SK-N-SH (cell line): Measurements from ENCODE around the gene GOLGA6A. TPM values are rescaled to one million over a fixed set of nuclear protein-coding genes. Genes with fewer than 3 reads are reported as not detected.
"Not testable (repeated sequence)": the region's sequence is repeated elsewhere in the genome, so short reads cannot be mapped to it uniquely, and the experiment has no call there.

Source experiments
- CTCF ChIA-PET: fragments of 300-600, 350-600 bp; formaldehyde crosslinking; extraction: SDS; loops from one replicate; lab custom pipeline; 2021; lab: Yijun Ruan, JAX
- POLR2A ChIA-PET: fragments of 350-600 bp; sonication (Branson Sonifier 250); formaldehyde crosslinking; extraction: SDS; loops from one replicate; lab custom pipeline; 2020; ENCODE audit warnings: antibody characterized with exemption, inconsistent platforms; lab: Yijun Ruan, JAX
- DNase-seq: peaks from one replicate; pipeline ENCODE4 v3.0.0; 2012
- H2AFZ ChIP-seq: fragments of 200-600 bp; sonication (generic); 2 replicates; pipeline ENCODE4 v1.8.1; 2016; ENCODE audit warnings: antibody characterized with exemption, mild to moderate bottlenecking, low read depth
- H3F3A ChIP-seq: fragments of 200-600 bp; sonication (generic); replicated peaks from 2 replicates; pipeline ENCODE3; 2016; ENCODE audit warnings: antibody characterized with exemption, mild to moderate bottlenecking; ENCODE audit not compliant: insufficient read depth
- H3K27ac ChIP-seq, 2 experiments: fragments of 200-500 bp in 1 of 2; fragments of 200-600 bp in 1 of 2; sonication (Bioruptor generic) in 1 of 2; sonication (generic), shearing (Covaris generic) in 1 of 2; 2 replicates each; pipeline versions ENCODE4 v1.5.1 to v1.6.1; 2014 to 2016; ENCODE audit warnings: low read depth in 2 of 2, inconsistent platforms in 1 of 2, low read length in 1 of 2, mild to moderate bottlenecking in 1 of 2, mixed read lengths in 1 of 2
- H3K27me3 ChIP-seq: fragments of 200-600 bp; sonication (generic), shearing (Covaris generic); 2 replicates; pipeline ENCODE4 v1.6.1; 2016; ENCODE audit warnings: mixed run types; ENCODE audit not compliant: insufficient read depth
- H3K36me3 ChIP-seq, 2 experiments: fragments of 200-500 bp in 1 of 2; fragments of 200-600 bp in 1 of 2; sonication (Bioruptor generic) in 1 of 2; sonication (generic) in 1 of 2; replicated peaks in 1 of 2; 2 replicates each; pipeline versions ENCODE3 to v1.5.1; 2014 to 2016; ENCODE audit warnings: low read length in 1 of 2, mild to moderate bottlenecking in 1 of 2; ENCODE audit not compliant: insufficient read depth in 2 of 2, control insufficient read depth in 1 of 2
- H3K4me1 ChIP-seq, 2 experiments: fragments of 200-500 bp in 1 of 2; fragments of 200-600 bp in 1 of 2; sonication (Bioruptor generic) in 1 of 2; sonication (generic), shearing (Covaris generic) in 1 of 2; 2 replicates each; pipeline versions ENCODE4 v1.5.1 to v1.6.1; 2014 to 2016; ENCODE audit warnings: low read depth in 1 of 2, low read length in 1 of 2, mixed run types in 1 of 2; ENCODE audit not compliant: insufficient read depth in 2 of 2, control insufficient read depth in 1 of 2
- H3K4me2 ChIP-seq: fragments of 200-600 bp; sonication (generic), shearing (Covaris generic); 2 replicates; pipeline ENCODE4 v1.6.1; 2017; ENCODE audit warnings: mixed run types
- H3K4me3 ChIP-seq, 2 experiments: fragments of 200-500 bp in 1 of 2; fragments of 200-600 bp in 1 of 2; sonication (Bioruptor generic) in 1 of 2; sonication (generic), shearing (Covaris generic) in 1 of 2; 2 replicates each; pipeline versions ENCODE4 v1.5.1 to v1.8.1; 2014 to 2016; ENCODE audit warnings: low read depth in 2 of 2, inconsistent platforms in 1 of 2, low read length in 1 of 2, mild to moderate bottlenecking in 1 of 2, mixed read lengths in 1 of 2, moderate library complexity in 1 of 2
- H3K79me2 ChIP-seq: fragments of 200-600 bp; sonication (generic); 2 replicates; pipeline ENCODE4 v1.8.1; 2017; ENCODE audit warnings: mild to moderate bottlenecking; ENCODE audit not compliant: insufficient read depth
- H3K9ac ChIP-seq: fragments of 200-600 bp; sonication (generic); 2 replicates; pipeline ENCODE4 v1.6.1; 2017; ENCODE audit warnings: mixed run types
- H3K9me2 ChIP-seq: fragments of 200-600 bp; sonication (generic); 2 replicates; pipeline ENCODE4 v1.6.1; 2017; ENCODE audit warnings: mixed run types
- H3K9me3 ChIP-seq: fragments of 200-600 bp; sonication (generic); 2 replicates; pipeline ENCODE4 v1.6.1; 2017; ENCODE audit warnings: mixed run types, mild to moderate bottlenecking, moderate library complexity
- H4K20me1 ChIP-seq: fragments of 200-600 bp; sonication (generic); 2 replicates; pipeline ENCODE4 v1.6.1; 2017; ENCODE audit warnings: mild to moderate bottlenecking, mixed run types; ENCODE audit not compliant: insufficient read depth
- CHD2 ChIP-seq: fragments of 150-350 bp; IDR thresholded peaks from 2 replicates; pipeline ENCODE4 v1.6.1; 2018; ENCODE audit warnings: low read length; ENCODE audit not compliant: partially characterized antibody
- EP300 ChIP-seq, 2 experiments: IDR thresholded peaks; 2 replicates each; pipeline versions ENCODE4 v1.4.0 to v1.6.1; 2012; ENCODE audit warnings: borderline replicate concordance in 1 of 2, low read depth in 1 of 2, low read length in 1 of 2
- GATA2 ChIP-seq: sonication (generic); formaldehyde crosslinking; IDR thresholded peaks from 2 replicates; pipeline ENCODE4 v1.5.0; 2020; ENCODE audit warnings: mild to moderate bottlenecking, missing genetic modification reagents
- JUND ChIP-seq: IDR thresholded peaks from 2 replicates; pipeline ENCODE4 v1.4.0; 2012
- MXI1 ChIP-seq: IDR thresholded peaks from 2 replicates; pipeline ENCODE4 v1.6.1; 2012; ENCODE audit warnings: mild to moderate bottlenecking, low read depth, low read length, improper control_type of control experiment
- RAD21 ChIP-seq: IDR thresholded peaks from 2 replicates; pipeline ENCODE4 v1.6.1; 2012; ENCODE audit warnings: mild to moderate bottlenecking, low read length
- SMC3 ChIP-seq: IDR thresholded peaks from 2 replicates; pipeline ENCODE4 v1.6.1; 2012; ENCODE audit warnings: low read depth, low read length, improper control_type of control experiment
- USF2 ChIP-seq: fragments of 150-350 bp; IDR thresholded peaks from 2 replicates; pipeline ENCODE4 v1.6.1; 2017; ENCODE audit warnings: antibody characterized with exemption, low read length, low read depth, borderline replicate concordance
- ZBTB33 ChIP-seq: IDR thresholded peaks from 2 replicates; pipeline ENCODE4 v1.4.0; 2012; ENCODE audit warnings: low read depth, borderline replicate concordance
- WGBS: methylation state at CpG from one replicate; pipeline ENCODE4 v1.1.6; 2017; ENCODE audit warnings: low lambda C conversion rate; 5-methylcytosine and 5-hydroxymethylcytosine counted together
- polyA plus RNA-seq, 3 experiments: library from polyadenylated mRNA; depleted of rRNA; stranded (reverse); fragments of >200 nt; gene quantifications; 2 replicates each; pipeline ENCODE4 v1.2.3, GENCODE V29; 2012
- TF ChIP-seq, protein P1 (sequence below): fragments of 150-350 bp; IDR thresholded peaks from 2 replicates; pipeline ENCODE4 v1.6.1; 2016; ENCODE audit warnings: mild to moderate bottlenecking, low read depth, low read length

GOLGA6A gene
- polyA plus RNA-seq, 1 of the 3 experiments (the other 2 are of a cell fraction), result not detected

DNA sequence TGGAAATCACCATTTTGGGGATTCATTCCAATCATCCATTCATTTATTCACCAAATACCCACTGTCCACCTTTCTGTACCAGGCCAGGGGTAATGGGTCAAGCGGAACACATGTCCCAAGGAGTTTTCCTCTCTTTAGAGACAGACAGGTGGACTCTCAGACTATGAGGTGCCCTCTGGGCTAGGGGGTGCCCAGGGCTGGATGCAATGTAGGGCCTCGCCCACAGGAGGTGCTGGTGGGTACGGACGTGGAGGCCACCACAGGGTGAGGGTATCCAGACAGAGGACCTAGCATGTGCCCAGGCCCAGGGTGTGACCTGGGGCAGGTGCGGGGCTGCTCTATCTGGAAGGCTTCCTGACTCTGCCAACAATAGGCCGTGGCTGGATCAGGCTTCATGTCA is 26.3 kb upstream of the GOLGA6A start:
- H3K27ac ChIP-seq, H3K79me2 ChIP-seq, CTCF ChIA-PET, H3K27me3 ChIP-seq, H3K4me1 ChIP-seq, H3K9ac ChIP-seq, H3K4me3 ChIP-seq, H3K36me3 ChIP-seq, DNase-seq, H4K20me1 ChIP-seq, H3K4me2 ChIP-seq, H3K9me3 ChIP-seq, H2AFZ ChIP-seq, POLR2A ChIA-PET, H3F3A ChIP-seq, H3K9me2 ChIP-seq: not testable (repeated sequence)
- WGBS, result 66% methylated on average over 6 of the region's 6 CpGs

DNA sequence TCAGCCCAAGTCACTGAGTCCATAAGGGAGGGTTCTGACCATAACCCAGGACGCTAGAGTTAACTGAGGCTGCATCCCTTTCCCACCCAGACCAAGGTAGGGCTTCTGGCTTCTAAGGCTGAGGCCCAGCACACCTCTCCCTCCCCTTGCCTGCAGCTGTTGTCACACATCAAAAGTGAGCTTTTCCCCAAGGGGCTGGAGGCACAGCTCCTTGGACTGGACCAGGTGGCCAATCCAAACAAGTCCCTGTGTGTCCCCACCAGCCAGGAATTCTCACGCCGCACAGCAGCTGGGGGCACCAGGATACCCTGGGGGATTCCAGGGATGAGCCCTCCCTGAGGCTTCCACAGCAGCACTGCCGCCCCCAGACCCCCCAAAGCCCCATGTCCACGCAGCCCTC is 25.8 kb upstream of the GOLGA6A start:
- Histone ChIP-seq H2AFZ (no peak overlapping the region), H3K27ac (no peak overlapping the region), H3F3A (no peaks in the 10 kb centered on the region), H3K27me3 (peaks cover 5% of the 10 kb centered on the region; the same call in 1 of the 2 replicates), H3K36me3 (no peaks in the 10 kb centered on the region), H4K20me1 (no peaks in the 10 kb centered on the region), H3K4me2 (no peak overlapping the region), H3K4me1 (no peaks in the 10 kb centered on the region), H3K9ac (no peak overlapping the region), H3K79me2 (no peaks in the 10 kb centered on the region), H3K4me3 (no peak overlapping the region), H3K9me3 (no peaks in the 10 kb centered on the region), H3K9me2 (no peaks in the 10 kb centered on the region)
- POLR2A ChIA-PET, result no interaction called here
- CTCF ChIA-PET, result no interaction called here
- no peak for DNase-seq
- TF ChIP-seq ZBTB33 (no peak), CHD2 (no peak), MXI1 (no peak), EP300 (IDR thresholded peaks at IDR 0.05; ENCODE audit: borderline replicate concordance in 1 of 2, low read depth in 1 of 2, low read length in 1 of 2) (no peak), USF2 (no peak), SMC3 (no peak), RAD21 (no peak), GATA2 (CRISPR knock-in tag) (no peak), JUND (no peak)
- TF ChIP-seq, protein P1, sequence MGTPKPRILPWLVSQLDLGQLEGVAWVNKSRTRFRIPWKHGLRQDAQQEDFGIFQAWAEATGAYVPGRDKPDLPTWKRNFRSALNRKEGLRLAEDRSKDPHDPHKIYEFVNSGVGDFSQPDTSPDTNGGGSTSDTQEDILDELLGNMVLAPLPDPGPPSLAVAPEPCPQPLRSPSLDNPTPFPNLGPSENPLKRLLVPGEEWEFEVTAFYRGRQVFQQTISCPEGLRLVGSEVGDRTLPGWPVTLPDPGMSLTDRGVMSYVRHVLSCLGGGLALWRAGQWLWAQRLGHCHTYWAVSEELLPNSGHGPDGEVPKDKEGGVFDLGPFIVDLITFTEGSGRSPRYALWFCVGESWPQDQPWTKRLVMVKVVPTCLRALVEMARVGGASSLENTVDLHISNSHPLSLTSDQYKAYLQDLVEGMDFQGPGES, result no peak
- WGBS, result 66% methylated on average over 4 of the region's 5 CpGs
